Upper lobe of left lung (tissue), 4 donors: Measurements from ENCODE around the gene FRY.

Source experiments
- CTCF ChIP-seq, 6 experiments: fragments of 450-650 bp in 4 of 6; fragments of 200-600 bp in 2 of 6; sonication (generic) in 2 of 6; IDR thresholded peaks; one replicate each; pipeline ENCODE4 v1.5.1; 2016 to 2019; ENCODE audit warnings: antibody characterized with exemption in 6 of 6
- POLR2A ChIP-seq, 4 donors: fragments of 450-650 bp; IDR thresholded peaks; one replicate each; pipeline ENCODE4 v1.5.1; 2016 to 2017; ENCODE audit warnings: antibody characterized with exemption in 4 of 4, mild to moderate bottlenecking in 2 of 4

- TF ChIP-seq POLR2A (IDR thresholded peaks at IDR 0.05) (no peak), CTCF (IDR thresholded peaks at IDR 0.05) (no peak)
Observed at GRCh38 chr13:32026623-32027022, 5.0 kb upstream of the FRY start.
